IMR-90 (cell line): ENCODE results near the gene CCNQ. TPM values are rescaled to one million over a fixed set of nuclear protein-coding genes. Genes with fewer than 3 reads are reported as not detected.

Experiments used
- ATAC-seq: fragments of 200-7000 bp; cut with Tn5 transposase; 2 replicates; pipeline ENCODE4 v1.9.1; 2020; ENCODE audit warnings: low read depth, mild to moderate bottlenecking, moderate library complexity
- BruUV-seq: library from RNA; stranded (reverse); fragments of 400-500 nt; replicated peaks from 2 replicates; lab custom pipeline; 2021; lab: Mats Ljungman, UMichigan
- CTCF ChIA-PET: fragments of 300-600 bp; formaldehyde crosslinking; extraction: SDS; loops from one replicate; lab custom pipeline; 2021; ENCODE audit warnings: antibody characterized with exemption; lab: Yijun Ruan, JAX
- POLR2A ChIA-PET: fragments of 300-600 bp; sonication (Branson Sonifier 250); formaldehyde crosslinking; loops from one replicate; lab custom pipeline; 2022; ENCODE audit warnings: antibody characterized with exemption; ENCODE audit not compliant: unreplicated experiment; lab: Charles Lee
- DNase-seq: peaks from one replicate; pipeline ENCODE4 v3.0.0; 2013
- H2AFZ ChIP-seq: replicated peaks from 2 replicates; pipeline ENCODE3; 2013; ENCODE audit warnings: low read length, mild to moderate bottlenecking; ENCODE audit not compliant: poor library complexity
- H2AK5ac ChIP-seq: 2 replicates; pipeline ENCODE4 v1.6.1; 2013; ENCODE audit warnings: low read depth, low read length, inconsistent platforms
- H2AK9ac ChIP-seq: replicated peaks from 2 replicates; pipeline ENCODE3; 2013; ENCODE audit warnings: mild to moderate bottlenecking, low read depth, low read length, moderate library complexity; ENCODE audit not compliant: poor library complexity
- H2BK120ac ChIP-seq: 2 replicates; pipeline ENCODE4 v1.6.1; 2013; ENCODE audit warnings: low read depth, low read length, inconsistent platforms
- H2BK15ac ChIP-seq: 3 replicates; pipeline ENCODE4 v1.6.1; 2013; ENCODE audit warnings: low read depth, low read length, inconsistent platforms
- H2BK20ac ChIP-seq: 2 replicates; pipeline ENCODE4 v1.6.1; 2013; ENCODE audit warnings: low read depth, mild to moderate bottlenecking, inconsistent platforms, low read length, moderate library complexity
- H2BK5ac ChIP-seq: 2 replicates; pipeline ENCODE4 v1.6.1; 2013; ENCODE audit warnings: mild to moderate bottlenecking, low read depth, low read length, inconsistent platforms; ENCODE audit not compliant: poor library complexity, severe bottlenecking
- H3K14ac ChIP-seq: replicated peaks from 2 replicates; pipeline ENCODE4 v1.6.1; 2013; ENCODE audit warnings: low read depth, low read length, inconsistent platforms
- H3K18ac ChIP-seq: 2 replicates; pipeline ENCODE4 v1.6.1; 2013; ENCODE audit warnings: low read depth, low read length, control low read depth
- H3K23ac ChIP-seq: 2 replicates; pipeline ENCODE4 v1.6.1; 2013; ENCODE audit warnings: low read depth, low read length, inconsistent platforms
- H3K27ac ChIP-seq: 2 replicates; pipeline ENCODE4 v1.5.1; 2013; ENCODE audit warnings: mild to moderate bottlenecking, control low read depth, low read length; ENCODE audit not compliant: insufficient read depth
- H3K27me3 ChIP-seq: 2 replicates; pipeline ENCODE4 v1.6.1; 2013; ENCODE audit warnings: low read length; ENCODE audit not compliant: control insufficient read depth, insufficient read depth
- H3K36me3 ChIP-seq: 2 replicates; pipeline ENCODE4 v1.6.1; 2013; ENCODE audit warnings: low read length, mixed read lengths; ENCODE audit not compliant: control insufficient read depth, insufficient read depth
- H3K4ac ChIP-seq: 2 replicates; pipeline ENCODE4 v1.6.1; 2013; ENCODE audit warnings: low read depth, low read length, inconsistent platforms
- H3K4me1 ChIP-seq: 2 replicates; pipeline ENCODE4 v1.6.1; 2013; ENCODE audit warnings: low read length, mixed read lengths; ENCODE audit not compliant: control insufficient read depth, insufficient read depth
- H3K4me2 ChIP-seq: 2 replicates; pipeline ENCODE4 v1.6.1; 2013; ENCODE audit warnings: low read depth, mild to moderate bottlenecking, control low read depth, low read length, moderate library complexity
- H3K4me3 ChIP-seq: 2 replicates; pipeline ENCODE4 v1.5.1; 2013; ENCODE audit warnings: low read depth, mild to moderate bottlenecking, control low read depth, low read length, moderate library complexity; ENCODE audit not compliant: insufficient read depth
- H3K56ac ChIP-seq: 2 replicates; pipeline ENCODE4 v1.6.1; 2013; ENCODE audit warnings: low read length, inconsistent platforms; ENCODE audit not compliant: insufficient read depth; ENCODE audit errors: extremely low read depth
- H3K79me1 ChIP-seq, 2 experiments: 2 replicates each; pipeline ENCODE4 v1.6.1; 2013; ENCODE audit warnings: low read length in 2 of 2, inconsistent platforms in 1 of 2, low read depth in 1 of 2
- H3K9ac ChIP-seq: 2 replicates; pipeline ENCODE4 v1.6.1; 2013; ENCODE audit warnings: low read depth, low read length, control low read depth
- H3K9me1 ChIP-seq: 2 replicates; pipeline ENCODE4 v1.6.1; 2013; ENCODE audit warnings: low read length, inconsistent platforms; ENCODE audit not compliant: insufficient read depth
- H3K9me3 ChIP-seq: 2 replicates; pipeline ENCODE4 v1.6.1; 2013; ENCODE audit warnings: low read length; ENCODE audit not compliant: control insufficient read depth, insufficient read depth
- H4K20me1 ChIP-seq: 2 replicates; pipeline ENCODE4 v1.6.1; 2013; ENCODE audit warnings: low read length, inconsistent platforms; ENCODE audit not compliant: insufficient read depth
- H4K5ac ChIP-seq: 2 replicates; pipeline ENCODE4 v1.6.1; 2013; ENCODE audit warnings: mild to moderate bottlenecking, low read depth, low read length, control low read depth
- H4K8ac ChIP-seq, 2 experiments: 2 replicates each; pipeline ENCODE4 v1.6.1; 2013; ENCODE audit warnings: low read depth in 2 of 2, low read length in 2 of 2, control low read depth in 1 of 2, inconsistent platforms in 1 of 2
- H4K91ac ChIP-seq: 2 replicates; pipeline ENCODE4 v1.6.1; 2013; ENCODE audit warnings: low read depth, low read length, inconsistent platforms; ENCODE audit not compliant: insufficient read depth
- BHLHE40 ChIP-seq: fragments of 150-350 bp; IDR thresholded peaks from 2 replicates; pipeline ENCODE4 v1.6.1; 2016; ENCODE audit warnings: mild to moderate bottlenecking, low read depth, low read length
- CEBPB ChIP-seq: IDR thresholded peaks from 2 replicates; pipeline ENCODE4 v1.6.1; 2012; ENCODE audit warnings: low read depth, low read length, improper control_type of control experiment
- CHD1 ChIP-seq: IDR thresholded peaks from 2 replicates; pipeline ENCODE4 v1.6.1; 2012; ENCODE audit warnings: low read depth, low read length, improper control_type of control experiment
- FOS ChIP-seq: fragments of 150-350 bp; IDR thresholded peaks from 2 replicates; pipeline ENCODE4 v1.6.1; 2016; ENCODE audit warnings: low read depth, low read length
- MAFK ChIP-seq: IDR thresholded peaks from 2 replicates; pipeline ENCODE4 v1.6.1; 2012; ENCODE audit warnings: low read depth, low read length, improper control_type of control experiment
- MAZ ChIP-seq: IDR thresholded peaks from 2 replicates; pipeline ENCODE4 v1.6.1; 2012; ENCODE audit warnings: low read depth, mild to moderate bottlenecking, low read length, improper control_type of control experiment, moderate library complexity, borderline replicate concordance
- MXI1 ChIP-seq: IDR thresholded peaks from 2 replicates; pipeline ENCODE4 v1.6.1; 2012; ENCODE audit warnings: low read depth, mild to moderate bottlenecking, low read length, moderate library complexity, borderline replicate concordance
- NFE2L2 ChIP-seq: fragments of 150-350 bp; IDR thresholded peaks from 2 replicates; pipeline ENCODE4 v1.6.1; 2016; ENCODE audit warnings: low read depth, mild to moderate bottlenecking, low read length
- POLR2A ChIP-seq: IDR thresholded peaks from 2 replicates; pipeline ENCODE4 v1.6.1; 2012; ENCODE audit warnings: mild to moderate bottlenecking, low read depth, low read length
- RAD21 ChIP-seq: IDR thresholded peaks from 2 replicates; pipeline ENCODE4 v1.6.1; 2012; ENCODE audit warnings: low read length, improper control_type of control experiment
- RCOR1 ChIP-seq: IDR thresholded peaks from 2 replicates; pipeline ENCODE4 v1.6.1; 2012; ENCODE audit warnings: mild to moderate bottlenecking, low read length, improper control_type of control experiment; ENCODE audit not compliant: insufficient replicate concordance
- RFX5 ChIP-seq: IDR thresholded peaks from 2 replicates; pipeline ENCODE4 v1.8.0; 2012; ENCODE audit warnings: low read depth, mild to moderate bottlenecking, low read length, moderate library complexity
- SMC3 ChIP-seq: fragments of 150-350 bp; IDR thresholded peaks from 2 replicates; pipeline ENCODE4 v1.6.1; 2016; ENCODE audit warnings: low read depth, mild to moderate bottlenecking, antibody characterized with exemption, low read length, moderate library complexity
- WGBS, 2 experiments: methylation state at CpG; one replicate each; pipeline versions ENCODE4 v1.1.5 to v1.1.7; 2013; ENCODE audit warnings: missing lambda C conversion rate in 2 of 2; ENCODE audit not compliant: insufficient read length in 1 of 2; ENCODE audit errors: extremely low coverage in 2 of 2; 5-methylcytosine and 5-hydroxymethylcytosine counted together
- dilution Hi-C: fragments of 300-500 bp; cut with HindIII; formaldehyde crosslinking; loops from one replicate; pipeline ENCODE4 v1.14.3; 2018; ENCODE audit warnings: low sequenced_read_pairs; ENCODE audit not compliant: unreplicated experiment
- in situ Hi-C: fragments of 300-500 bp; cut with MboI; formaldehyde crosslinking; loops from 3 replicates; pipeline ENCODE4 v1.14.3; 2019; ENCODE audit warnings: low sequenced_read_pairs, inconsistent platforms, mixed read lengths
- intact Hi-C: fragments of 100-400 bp; cut with micrococcal nuclease; formaldehyde crosslinking; loops from 2 replicates; pipeline ENCODE4 v1.10.0; 2022
- polyA plus RNA-seq, 3 experiments: library from polyadenylated mRNA; depleted of rRNA; stranded (reverse); fragments of >200 nt; gene quantifications; 2 replicates each; pipeline ENCODE4 v1.2.3, GENCODE V29; 2012; ENCODE audit warnings: low replicate concordance in 1 of 3
- total RNA-seq: library from RNA; depleted of rRNA; stranded (reverse); fragments of >200 nt; gene quantifications from 2 replicates; pipeline ENCODE4 v1.2.3, GENCODE V29; 2012
- TF ChIP-seq, protein P1 (sequence below): fragments of 150-350 bp; IDR thresholded peaks from 2 replicates; pipeline ENCODE4 v1.6.1; 2017; ENCODE audit warnings: mild to moderate bottlenecking, antibody characterized with exemption, low read length, low read depth
- TF ChIP-seq, protein P2 (sequence below): conservative IDR thresholded peaks from 2 replicates; pipeline ENCODE4 v1.5.1; 2012; ENCODE audit warnings: mild to moderate bottlenecking, low read depth, low read length, improper control_type of control experiment
- TF ChIP-seq, protein P3 (sequence below): fragments of 150-350 bp; IDR thresholded peaks from 2 replicates; pipeline ENCODE4 v1.6.1; 2016; ENCODE audit warnings: low read depth, mild to moderate bottlenecking, low read length, moderate library complexity, borderline replicate concordance

Gene CCNQ
- total and polyA plus RNA-seq, 2 of the 4 experiments (the other 2 are of a cell fraction) = 27.6 to 35.2 TPM

- Histone ChIP-seq H3K27ac (no peak overlapping the region), H2AK5ac (no peak overlapping the region), H3K14ac (no peak overlapping the region), H2BK120ac (no peak overlapping the region), H4K5ac (no peak overlapping the region), H2AK9ac (no peak overlapping the region), H3K79me1 (no peaks in the 10 kb centered on the region), H2BK15ac (no peak overlapping the region), H3K9me3 (no peaks in the 10 kb centered on the region), H3K4me3 (no peak overlapping the region), H3K36me3 (peaks cover 13% of the 10 kb centered on the region), H3K4ac (no peak overlapping the region), H3K4me2 (no peak overlapping the region), H3K27me3 (no peaks in the 10 kb centered on the region), H4K91ac (no peak overlapping the region), H3K56ac (no peak overlapping the region), H3K9me1 (no peaks in the 10 kb centered on the region), H4K20me1 (no peaks in the 10 kb centered on the region), H3K9ac (no peak overlapping the region), H3K18ac (no peak overlapping the region), H3K4me1 (no peaks in the 10 kb centered on the region), H2BK5ac (no peak overlapping the region), H4K8ac (no peak overlapping the region), H2BK20ac (no peak overlapping the region), H2AFZ (no peak overlapping the region), H3K23ac (no peak overlapping the region)
- 73% methylated on average over 3 of the region's 10 CpGs; no CpG with 5 or more reads in 1 of the 2 experiments for WGBS, 2 experiments
- no peak for DNase-seq
- in situ Hi-C loops = no loop called here
- no peak for ATAC-seq
- no peak for TF ChIP-seq CHD1
- no peak for TF ChIP-seq RAD21
- TF ChIP-seq, protein P1, sequence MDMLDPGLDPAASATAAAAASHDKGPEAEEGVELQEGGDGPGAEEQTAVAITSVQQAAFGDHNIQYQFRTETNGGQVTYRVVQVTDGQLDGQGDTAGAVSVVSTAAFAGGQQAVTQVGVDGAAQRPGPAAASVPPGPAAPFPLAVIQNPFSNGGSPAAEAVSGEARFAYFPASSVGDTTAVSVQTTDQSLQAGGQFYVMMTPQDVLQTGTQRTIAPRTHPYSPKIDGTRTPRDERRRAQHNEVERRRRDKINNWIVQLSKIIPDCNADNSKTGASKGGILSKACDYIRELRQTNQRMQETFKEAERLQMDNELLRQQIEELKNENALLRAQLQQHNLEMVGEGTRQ = no peak
- no peak for TF ChIP-seq MXI1
- TF ChIP-seq POLR2A = no peak
- TF ChIP-seq FOS = no peak
- TF ChIP-seq, protein P2, sequence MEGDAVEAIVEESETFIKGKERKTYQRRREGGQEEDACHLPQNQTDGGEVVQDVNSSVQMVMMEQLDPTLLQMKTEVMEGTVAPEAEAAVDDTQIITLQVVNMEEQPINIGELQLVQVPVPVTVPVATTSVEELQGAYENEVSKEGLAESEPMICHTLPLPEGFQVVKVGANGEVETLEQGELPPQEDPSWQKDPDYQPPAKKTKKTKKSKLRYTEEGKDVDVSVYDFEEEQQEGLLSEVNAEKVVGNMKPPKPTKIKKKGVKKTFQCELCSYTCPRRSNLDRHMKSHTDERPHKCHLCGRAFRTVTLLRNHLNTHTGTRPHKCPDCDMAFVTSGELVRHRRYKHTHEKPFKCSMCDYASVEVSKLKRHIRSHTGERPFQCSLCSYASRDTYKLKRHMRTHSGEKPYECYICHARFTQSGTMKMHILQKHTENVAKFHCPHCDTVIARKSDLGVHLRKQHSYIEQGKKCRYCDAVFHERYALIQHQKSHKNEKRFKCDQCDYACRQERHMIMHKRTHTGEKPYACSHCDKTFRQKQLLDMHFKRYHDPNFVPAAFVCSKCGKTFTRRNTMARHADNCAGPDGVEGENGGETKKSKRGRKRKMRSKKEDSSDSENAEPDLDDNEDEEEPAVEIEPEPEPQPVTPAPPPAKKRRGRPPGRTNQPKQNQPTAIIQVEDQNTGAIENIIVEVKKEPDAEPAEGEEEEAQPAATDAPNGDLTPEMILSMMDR = no peak
- no peak for TF ChIP-seq SMC3
- TF ChIP-seq BHLHE40 = no peak
- TF ChIP-seq, protein P3, sequence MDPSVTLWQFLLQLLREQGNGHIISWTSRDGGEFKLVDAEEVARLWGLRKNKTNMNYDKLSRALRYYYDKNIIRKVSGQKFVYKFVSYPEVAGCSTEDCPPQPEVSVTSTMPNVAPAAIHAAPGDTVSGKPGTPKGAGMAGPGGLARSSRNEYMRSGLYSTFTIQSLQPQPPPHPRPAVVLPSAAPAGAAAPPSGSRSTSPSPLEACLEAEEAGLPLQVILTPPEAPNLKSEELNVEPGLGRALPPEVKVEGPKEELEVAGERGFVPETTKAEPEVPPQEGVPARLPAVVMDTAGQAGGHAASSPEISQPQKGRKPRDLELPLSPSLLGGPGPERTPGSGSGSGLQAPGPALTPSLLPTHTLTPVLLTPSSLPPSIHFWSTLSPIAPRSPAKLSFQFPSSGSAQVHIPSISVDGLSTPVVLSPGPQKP = no peak
- TF ChIP-seq MAFK = no peak
- no peak for TF ChIP-seq MAZ
- no peak for TF ChIP-seq NFE2L2
- TF ChIP-seq RFX5 = no peak
- no peak for TF ChIP-seq CEBPB
- TF ChIP-seq RCOR1 = no peak
- intact Hi-C loops = no loop called here
- ChIA-PET CTCF (no interaction called here), POLR2A (no interaction called here)
- no TSS peak for BruUV-seq
- dilution Hi-C loops = no loop called here
Observed at GRCh38 chrX:153587342-153587741, 11.6 kb downstream of the CCNQ start.
